Ammon's horn (tissue), 1 donor: ENCODE measurements around the gene USP3.

Source experiments
- DNase-seq: peaks from one replicate; pipeline ENCODE4 v3.0.0-alpha.2; 2016; ENCODE audit warnings: low spot score

Gene USP3, protein sequence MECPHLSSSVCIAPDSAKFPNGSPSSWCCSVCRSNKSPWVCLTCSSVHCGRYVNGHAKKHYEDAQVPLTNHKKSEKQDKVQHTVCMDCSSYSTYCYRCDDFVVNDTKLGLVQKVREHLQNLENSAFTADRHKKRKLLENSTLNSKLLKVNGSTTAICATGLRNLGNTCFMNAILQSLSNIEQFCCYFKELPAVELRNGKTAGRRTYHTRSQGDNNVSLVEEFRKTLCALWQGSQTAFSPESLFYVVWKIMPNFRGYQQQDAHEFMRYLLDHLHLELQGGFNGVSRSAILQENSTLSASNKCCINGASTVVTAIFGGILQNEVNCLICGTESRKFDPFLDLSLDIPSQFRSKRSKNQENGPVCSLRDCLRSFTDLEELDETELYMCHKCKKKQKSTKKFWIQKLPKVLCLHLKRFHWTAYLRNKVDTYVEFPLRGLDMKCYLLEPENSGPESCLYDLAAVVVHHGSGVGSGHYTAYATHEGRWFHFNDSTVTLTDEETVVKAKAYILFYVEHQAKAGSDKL

DNA sequence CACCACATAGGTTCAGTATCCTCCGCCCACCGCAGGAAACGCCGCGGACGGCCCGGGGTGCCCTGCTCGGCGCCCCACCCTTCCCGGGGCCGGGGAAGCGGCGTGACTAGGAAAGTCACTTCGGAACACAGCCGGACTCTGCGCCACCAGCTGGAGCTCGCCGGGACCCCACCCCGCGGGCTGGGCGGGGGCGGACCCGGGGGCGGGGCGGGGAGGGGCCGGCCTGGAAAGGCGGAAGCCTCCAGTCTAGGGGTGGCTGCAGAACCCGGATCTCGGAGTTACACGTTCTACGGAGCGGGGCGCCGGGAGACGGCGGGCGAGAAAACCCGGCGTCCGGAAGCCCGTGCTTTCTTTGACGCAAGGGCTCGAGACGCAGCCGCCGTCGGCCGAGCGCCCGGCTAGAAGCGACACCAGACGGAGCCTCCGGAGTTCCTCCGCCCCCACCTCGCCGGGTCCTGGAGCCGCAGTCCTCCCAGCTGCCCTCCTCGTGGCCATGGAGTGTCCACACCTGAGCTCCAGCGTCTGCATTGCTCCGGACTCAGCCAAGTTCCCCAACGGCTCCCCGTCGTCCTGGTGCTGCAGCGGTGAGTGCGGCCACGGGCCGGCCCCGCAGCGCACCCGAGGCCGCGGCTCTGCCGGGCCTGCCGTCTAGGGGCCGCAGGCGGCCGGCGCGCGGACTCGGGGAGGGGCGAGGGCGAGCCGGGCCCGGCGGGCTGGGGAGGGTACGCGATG, at the start of gene USP3:
Gene USP3 (plus strand): TSS at position 347 of the 732 bp plus-strand sequence. CDS start 147 bp downstream, at position 494.
- DNase-seq = peak; percentile 90

DNA sequence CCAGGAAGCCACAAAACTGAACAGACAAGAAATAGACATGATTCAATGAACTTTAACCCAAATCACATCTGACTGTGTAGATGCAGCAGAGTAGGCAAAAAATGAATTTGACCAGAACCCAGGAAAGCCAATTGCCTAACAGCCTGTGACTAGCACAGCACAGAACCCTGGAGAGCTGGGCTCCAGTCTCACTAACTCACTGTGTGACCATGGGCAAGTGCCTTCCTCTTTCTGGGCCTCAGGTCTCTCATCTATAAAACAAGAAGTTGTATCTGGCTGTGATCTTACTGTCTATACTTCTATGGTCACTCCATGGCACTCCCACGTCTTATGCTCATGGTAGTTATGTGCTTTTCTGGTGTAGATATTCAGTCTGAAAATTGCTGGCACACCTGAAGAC, 48.1 kb upstream of the USP3 start:
- no peak for DNase-seq

DNA sequence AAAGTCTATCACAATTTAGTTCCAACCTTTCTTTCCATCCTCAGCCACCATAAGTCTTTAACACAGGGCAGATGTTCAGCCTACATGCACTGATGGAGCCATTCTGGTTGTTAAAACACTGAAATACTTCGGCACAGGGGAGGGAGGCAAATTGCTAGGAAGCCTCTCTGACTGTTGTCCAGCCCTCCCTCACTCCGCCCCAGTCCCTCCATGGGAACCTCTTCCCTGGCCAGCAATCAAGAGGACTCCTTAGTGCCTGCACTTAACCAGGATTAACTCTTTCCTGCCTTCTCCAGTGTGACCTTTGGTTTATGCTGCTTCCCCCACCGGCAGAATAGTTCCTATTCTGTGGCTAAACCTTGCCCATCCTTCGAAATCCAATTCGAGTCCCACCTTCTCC, 47.0 kb upstream of the USP3 start:
- peak; percentile 33 for DNase-seq

DNA sequence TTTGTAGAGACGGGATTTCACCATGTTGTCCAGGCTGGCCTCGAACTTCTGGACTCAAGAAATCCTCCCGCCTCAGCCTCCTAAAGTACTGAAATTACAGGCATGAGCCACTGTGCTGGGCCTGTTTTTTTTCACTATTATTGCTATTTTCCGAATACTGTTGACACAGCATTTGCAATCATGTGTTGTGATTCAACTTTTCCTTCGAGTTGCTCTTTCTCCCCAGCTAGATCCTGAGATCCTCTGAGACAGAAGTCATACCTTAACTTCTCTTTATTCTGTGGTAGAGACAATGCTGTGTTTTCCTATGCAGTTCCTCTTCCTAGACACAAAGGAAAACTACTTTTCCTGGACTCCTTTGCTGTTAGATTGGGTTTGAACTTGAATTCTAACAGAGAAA, 46.4 kb upstream of the USP3 start:
- no peak for DNase-seq

DNA sequence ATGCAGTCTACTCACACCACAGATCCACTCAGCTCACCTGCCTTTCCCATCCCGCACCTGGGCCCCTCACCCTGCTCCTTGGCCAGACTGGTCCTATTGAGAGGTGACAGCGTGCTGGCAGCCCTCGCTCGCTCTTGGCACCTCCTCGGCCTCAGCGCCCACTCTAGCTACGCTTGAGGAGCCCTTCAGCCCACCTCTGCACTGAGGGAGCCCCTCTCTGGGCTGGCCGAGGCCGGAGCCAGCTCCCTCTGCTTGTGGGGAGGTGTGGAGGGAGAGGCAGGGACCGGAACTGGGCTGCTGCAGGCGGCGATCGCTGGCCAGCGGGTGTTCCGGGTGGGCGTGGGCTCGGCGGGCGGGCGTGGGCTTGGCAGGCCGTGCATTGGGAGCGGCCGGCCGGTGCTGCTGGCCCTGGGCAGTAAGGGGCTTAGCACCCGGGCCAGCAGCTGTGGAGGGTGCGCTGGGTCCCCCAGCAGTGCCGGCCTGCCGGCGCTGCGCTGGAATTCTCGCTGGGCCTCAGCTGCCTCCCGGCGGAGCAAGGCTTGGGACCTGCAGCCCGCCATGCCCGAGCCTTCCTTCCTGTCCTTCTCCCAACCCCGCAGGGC, 45.5 kb upstream of the USP3 start:
- DNase-seq = no peak

DNA sequence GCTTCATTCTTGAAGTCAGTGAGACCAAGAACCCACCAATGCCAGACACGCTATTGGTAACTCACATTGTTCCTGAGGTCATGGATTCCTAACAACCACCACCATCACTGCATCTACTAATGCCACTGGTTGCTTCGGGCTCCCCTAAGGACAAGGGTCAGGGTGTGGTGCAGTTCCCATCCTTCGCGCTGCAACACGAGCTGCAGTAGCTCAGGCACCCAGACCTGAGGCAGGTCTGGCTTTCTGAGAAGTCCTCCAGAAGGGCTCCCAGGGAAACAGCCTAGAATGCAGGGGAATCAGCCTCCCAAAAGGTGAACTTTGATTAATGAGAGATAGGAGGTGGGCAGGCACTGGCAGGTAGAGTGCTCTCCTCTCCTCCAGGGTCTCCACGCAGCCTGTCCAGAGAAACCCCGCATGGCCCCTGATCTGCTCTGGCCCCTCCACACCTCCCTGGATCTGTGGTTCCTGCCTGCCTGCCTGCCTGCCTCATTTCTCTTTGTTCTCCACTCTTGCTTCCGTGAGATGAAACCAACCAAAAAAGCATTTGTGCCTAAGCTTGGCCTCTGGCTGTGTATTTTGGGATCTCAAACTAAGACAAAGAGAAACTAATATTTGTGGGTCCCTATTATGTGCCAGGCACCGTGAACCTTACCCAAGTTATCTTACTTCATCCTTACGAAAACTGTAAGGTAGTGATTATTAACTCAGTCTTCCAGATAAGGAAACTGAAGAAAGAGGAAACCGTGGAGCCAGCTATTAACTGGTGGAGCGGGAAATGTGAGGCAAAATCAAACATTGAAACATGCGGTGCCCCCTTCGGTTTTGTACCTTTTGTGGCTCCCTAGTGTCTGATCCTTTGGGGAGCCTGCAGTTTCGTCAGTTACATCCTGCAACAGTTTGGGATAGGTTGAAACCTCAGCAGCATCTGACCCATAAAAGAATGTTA, 43.9 kb upstream of the USP3 start:
- DNase-seq = no peak

DNA sequence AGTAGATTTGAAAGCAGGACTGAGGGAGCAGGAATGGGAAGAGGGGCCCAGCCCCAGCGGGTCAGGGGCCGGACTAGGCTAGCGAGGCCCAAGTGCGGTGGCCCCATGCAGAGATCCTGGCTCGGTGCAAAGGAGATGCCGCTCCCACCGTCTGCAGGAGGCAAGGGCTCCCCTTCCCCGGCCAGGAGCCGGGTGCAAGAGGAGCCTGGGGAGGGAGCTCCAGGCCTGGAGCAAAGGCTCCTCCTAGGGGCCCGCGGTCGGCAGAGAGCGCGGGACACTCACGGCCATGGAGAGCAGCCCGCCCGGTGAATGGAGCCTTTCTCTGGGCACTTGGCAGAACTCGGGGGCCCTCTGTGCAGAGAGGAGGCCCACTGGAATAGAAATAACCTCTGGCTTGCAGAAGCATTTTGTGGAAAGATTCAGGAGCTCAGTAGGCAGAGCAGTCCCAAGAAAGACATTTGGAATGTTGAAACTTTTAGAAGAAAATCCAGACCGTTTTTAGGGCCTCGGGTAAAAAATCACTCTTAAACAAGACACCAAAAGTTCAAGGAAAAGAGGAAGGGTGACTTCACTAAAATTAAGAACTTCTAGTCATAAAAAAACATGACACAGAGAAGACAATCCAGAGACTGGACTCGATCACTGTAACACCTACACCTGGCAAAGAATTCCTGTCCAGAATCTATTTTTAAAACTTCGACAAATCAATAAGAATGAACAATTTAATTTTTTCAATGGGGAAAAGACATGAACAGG, 43.0 kb upstream of the USP3 start:
- peak; percentile 70 for DNase-seq

DNA sequence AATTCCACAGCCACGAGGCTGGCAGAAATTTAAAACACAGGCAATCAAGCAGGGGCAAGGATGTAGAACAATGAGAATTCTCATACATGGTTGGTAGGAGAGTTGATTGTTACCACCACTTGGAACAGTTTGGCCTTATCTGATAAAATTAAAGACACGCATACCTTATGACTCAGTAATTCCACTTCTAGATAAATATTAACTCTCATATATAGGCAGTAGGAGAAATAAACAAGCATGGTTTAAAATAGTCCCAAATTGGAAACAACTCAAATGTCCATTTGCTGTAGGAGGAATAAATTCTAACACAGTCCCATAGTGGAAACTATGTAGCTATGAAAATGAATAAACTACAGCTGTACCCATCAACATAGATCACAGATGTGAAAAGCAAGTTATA, 42.3 kb upstream of the USP3 start:
- DNase-seq = no peak

DNA sequence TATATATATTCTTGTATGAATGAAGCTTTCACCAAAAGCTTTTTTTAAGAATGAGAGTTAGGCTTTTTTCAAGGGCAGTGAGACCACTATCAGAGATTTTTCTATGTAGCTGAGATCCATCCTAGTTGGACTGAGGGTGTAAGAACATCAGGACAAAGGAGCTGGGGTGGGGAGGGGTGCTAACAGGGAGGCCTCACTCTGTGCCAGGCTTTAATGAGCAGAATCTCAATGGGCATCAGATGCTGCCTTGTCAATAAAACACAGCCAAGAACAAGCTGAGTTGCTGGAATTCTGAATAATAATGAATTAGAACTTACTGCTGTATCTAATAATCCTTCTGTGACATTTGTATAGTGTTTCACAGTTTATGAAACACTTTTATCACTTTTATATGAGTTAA, 41.4 kb upstream of the USP3 start:
- DNase-seq = peak; percentile 69

DNA sequence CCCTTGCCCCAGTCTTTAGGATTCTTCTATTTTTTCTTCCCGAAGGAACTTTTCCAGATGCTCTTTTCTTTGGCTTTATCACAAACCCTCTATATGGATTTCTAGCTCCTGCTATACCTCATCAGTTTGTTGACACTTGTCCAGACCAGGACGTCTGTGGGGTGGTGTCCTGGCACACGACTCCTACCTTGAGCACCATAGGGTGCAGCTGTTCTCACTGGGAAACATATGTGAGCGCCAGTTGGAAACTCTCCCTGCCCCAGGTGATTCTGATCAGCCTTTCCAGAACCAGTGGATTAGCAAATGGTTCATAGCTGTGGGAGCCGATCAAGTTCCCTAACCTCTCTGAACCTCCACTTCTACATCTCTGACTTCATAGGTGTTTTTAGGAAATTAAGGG, 40.6 kb upstream of the USP3 start:
- DNase-seq = no peak

DNA sequence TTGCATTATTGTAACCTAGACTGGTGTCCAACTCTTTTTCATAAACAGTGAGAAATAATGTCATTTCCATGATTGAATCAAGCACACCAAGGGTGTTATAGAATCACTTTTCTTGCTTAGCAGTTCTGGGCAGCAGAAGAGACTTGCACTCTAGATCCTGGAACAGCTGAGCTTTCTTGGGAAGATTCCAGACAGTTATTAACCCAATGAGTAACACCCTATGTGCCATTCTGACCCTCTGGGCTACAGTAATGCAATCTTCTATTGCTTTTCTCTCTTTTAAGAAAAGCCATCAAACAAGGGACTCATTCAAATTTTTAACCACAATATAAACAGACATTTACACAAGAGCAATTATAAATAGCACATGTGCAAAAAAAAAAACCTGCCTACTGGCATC, 39.3 kb upstream of the USP3 start:
- DNase-seq = no peak

DNA sequence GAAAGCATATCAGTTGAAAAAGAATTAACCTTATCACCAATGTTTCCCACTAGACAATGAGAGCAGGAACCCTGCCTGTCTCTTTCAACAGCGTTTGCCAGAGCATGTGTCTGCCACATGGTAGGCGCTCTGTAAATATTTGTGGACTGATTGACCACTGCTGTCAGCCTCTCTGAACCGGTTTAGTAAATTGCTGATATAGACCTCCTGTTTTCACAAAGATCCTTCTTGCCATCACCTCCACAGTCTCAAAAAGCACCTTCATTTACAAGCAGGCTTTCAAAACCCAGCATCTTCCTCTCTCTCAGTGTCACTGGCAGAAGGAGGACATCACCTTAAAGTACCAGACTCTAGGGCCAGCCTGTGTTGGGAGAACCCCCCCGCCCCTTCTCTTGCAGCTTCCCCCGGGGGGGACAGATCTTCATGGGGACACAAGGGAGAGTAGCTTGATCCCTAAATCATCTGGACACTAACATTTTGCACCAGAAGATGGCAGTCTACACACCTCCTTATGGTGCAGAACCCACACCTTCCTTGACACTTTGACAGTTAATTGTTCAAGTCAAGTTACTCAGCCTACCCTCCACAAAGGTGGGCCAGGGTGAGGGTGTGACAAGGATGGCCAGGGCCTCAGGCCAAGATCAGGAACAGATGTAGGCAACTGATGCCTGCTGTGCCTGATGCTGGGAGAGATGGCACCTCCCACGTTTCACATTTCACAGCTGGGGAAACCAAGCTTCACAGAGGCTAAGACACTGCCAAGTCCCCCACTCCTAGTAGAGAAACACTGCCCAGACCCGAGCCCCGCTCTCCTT, 37.8 kb upstream of the USP3 start:
- DNase-seq = peak; percentile 82

DNA sequence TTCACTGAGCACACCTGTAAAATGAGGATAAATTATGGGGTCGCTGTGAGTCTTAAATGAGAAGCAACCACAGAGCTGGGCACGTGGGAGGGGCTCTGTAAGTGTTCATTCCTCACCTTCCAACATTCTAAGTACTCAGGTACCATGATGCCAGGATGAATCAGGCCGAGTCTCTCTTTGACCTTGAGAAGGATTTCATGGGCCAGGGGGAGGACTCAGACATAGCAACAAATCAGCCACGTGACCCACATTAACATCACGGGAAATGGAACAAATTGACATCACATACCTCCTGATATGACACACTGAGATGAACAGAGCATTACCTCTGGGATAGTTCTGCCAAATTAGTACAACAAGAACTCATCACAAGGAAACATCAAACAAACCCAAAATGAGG, 35.2 kb upstream of the USP3 start:
- no peak for DNase-seq

DNA sequence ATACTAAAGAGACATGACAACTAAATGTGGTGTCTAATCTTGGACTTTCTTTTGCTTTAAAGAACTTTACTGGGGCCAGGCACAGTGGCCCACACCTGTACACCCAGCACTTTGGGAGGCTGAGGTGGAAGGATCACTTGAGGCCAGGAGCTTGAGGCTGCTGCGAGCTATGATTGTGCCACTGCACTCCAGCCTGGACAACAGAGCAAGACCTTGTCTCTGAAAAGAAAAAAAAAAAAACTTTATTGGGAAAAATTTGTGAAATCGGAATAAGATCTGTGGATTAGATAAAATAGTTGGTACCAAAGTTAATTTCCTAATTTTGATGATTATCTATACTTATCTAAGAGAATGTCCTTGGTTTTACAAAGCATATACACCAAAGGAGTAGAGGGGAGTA, 34.4 kb upstream of the USP3 start:
- no peak for DNase-seq

DNA sequence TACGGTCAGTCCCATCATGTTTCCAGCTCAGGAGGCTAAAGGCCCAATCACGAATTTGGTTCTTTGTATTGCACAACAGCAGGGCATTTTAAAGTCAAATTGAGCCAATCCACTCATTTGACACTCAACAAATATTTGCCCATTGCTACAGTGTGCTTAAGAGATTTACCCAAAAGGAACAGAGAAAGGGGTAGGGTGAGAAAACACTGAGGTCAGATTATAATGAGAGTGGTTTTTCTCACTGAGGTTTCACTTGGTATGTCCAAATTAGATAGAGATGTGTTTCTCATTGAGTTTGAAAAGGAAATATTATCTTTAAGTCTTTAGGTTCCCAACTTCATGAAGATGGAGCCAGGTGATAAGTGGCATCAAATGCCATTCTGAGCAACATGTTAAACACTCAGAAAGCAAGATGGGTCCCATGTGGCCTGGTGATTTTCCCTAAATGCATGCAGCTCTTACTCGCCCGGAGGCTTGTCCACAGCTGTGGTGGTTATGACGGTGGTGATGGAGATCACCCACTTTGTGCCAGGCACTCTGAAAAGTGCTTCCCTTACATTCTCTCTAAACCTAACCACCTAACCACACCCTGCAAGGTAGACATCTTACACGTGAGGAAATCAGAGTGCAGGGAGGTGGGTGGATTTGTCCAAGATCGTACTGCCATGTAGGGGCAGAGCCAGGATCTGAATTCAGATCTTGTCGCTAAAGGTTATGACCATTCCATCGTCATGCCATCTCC, 31.2 kb upstream of the USP3 start:
- DNase-seq = no peak

DNA sequence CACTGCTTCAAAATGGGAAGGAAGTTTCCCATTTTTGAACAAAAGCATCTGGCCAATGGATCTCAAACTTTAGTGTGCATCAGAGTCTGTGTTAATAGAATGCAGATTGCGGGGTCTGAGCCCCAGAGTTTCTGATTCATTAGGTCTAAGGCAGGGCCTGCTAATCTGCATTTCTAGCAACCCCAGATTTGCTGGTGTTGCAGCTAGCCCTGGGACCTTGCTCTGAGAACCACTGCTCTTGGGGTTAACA, 30.7 kb upstream of the USP3 start:
- DNase-seq = no peak

DNA sequence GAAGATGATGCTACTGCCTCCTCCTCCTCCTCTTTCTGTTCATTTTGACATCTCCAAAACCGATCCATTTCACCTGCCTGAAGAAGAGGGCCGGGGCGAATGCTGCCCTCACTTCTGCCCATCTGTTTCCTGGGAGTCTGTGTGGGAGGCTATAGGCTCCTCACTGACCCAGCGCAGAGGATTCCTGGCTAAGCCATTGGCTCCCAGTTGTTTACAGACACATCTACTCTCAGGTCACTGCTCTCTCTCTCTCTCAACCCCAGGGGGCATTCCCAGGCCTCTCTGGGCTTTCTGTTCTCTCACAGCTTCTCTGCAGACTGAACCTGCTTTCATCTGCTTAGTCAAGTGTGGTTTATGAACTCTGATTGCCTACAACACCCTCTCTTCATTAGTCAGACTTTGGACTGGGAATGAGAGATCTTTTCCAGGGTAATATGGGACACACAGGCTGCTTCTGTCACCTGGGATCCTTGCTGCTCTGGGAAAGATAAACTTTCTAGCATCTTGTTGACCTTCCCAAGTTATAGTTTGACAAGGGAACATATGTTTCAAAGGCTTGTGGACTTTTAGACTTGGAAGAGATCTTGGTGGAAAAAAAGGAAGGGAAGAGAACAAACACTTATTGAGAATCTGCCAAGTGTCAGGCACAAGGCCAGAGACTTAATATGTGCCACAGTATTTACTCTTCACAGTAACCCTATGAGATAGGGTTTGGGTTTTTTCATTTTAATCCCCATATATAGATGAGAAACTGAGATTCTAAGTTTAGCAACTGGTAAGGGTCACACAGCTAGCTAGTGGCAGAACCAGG, 30.2 kb upstream of the USP3 start:
- no peak for DNase-seq

DNA sequence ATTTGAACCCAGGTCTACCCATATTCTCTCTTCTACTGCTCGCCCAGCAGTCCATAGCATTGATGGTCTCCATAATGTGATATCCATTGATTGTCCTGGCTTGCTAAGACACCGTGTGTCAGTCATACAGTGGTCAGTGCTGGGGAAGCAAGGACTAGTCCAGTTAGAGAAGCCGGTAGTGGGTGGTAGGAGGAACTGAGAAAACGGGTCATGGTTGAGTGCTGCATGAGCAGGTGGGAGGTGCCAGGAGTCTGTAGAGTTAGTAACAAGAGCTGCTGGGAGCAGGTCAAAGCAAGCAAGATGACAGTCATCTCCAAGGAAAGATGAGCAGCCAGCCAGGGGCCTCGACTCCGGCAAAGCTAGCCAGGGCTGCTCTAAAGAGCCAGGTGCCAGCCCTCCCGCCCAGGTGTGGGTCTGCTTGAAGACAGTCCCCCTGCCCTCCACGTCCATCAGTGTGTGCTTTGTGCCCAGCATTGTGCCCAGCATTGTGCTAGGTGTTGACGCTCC, 29.5 kb upstream of the USP3 start:
- DNase-seq = peak; percentile 27

DNA sequence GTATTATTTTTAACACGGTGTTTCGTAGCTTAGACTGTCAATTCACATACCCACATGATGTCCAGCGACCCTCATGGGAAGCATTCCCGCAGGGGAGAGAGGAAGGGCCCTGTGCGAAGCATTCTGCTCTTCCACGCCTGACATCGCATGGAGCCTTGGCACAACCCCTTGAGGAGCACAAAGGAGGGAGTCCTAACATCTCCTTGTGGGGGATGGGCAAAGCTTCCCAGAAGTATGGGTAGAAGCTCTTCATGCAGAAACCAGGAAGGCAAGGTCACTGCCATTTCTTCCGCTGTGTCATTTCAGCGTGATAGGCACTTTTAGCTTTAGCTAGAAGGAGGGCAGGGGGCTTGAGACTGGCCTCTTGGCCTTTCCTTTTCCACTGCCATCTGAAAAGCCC, 28.7 kb upstream of the USP3 start:
- DNase-seq = no peak
